ENCODE data around the gene UBAC1. TPM values are rescaled to one million over a fixed set of nuclear protein-coding genes. Genes with fewer than 3 reads are reported as not detected.

The UBAC1 gene
- polyA plus RNA-seq, 1 of the 3 experiments (the other 2 are of a cell fraction): 67.7 TPM

DNA sequence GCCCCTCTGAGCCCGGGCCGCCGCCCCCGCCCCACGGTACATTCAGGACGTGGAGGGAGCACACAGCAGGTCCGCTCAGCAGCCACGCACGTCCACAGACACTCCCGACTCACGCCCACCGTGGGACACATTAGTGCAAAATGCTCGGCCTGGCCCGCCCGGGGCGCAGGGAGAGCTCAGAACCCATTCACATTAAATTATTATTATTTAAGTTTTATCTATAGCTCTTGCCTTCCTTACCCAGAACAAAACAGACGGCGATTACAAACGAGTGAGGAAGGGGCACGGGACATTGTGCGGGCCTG lies 47.5 kb upstream of the UBAC1 start:
- Histone ChIP-seq H3K9ac (no peak overlapping the region), H3K79me2 (ENCODE audit: insufficient read depth) (peaks cover 12% of the 10 kb centered on the region; the same call in 1 of the 2 replicates), H3K27me3 (ENCODE audit: insufficient read depth) (no peaks in the 10 kb centered on the region), H3K9me2 (no peaks in the 10 kb centered on the region), H3K27ac (ENCODE audit: low read depth in 2 of 2, low read length in 1 of 2) (no peak overlapping the region), H4K20me1 (ENCODE audit: insufficient read depth) (peaks cover 12% of the 10 kb centered on the region), H3K36me3 (replicated peaks in 1 of 2; ENCODE audit: control insufficient read depth in 1 of 2, insufficient read depth in 2 of 2, low read length in 1 of 2) (peaks cover 0 to 11% of the 10 kb centered on the region in 2 experiments), H3K4me3 (ENCODE audit: low read depth in 2 of 2, low read length in 1 of 2) (no peak overlapping the region), H2AFZ (ENCODE audit: low read depth) (no peak overlapping the region), H3K4me1 (ENCODE audit: control insufficient read depth in 1 of 2, insufficient read depth in 2 of 2, low read depth in 1 of 2, low read length in 1 of 2) (peaks cover 9 to 24% of the 10 kb centered on the region in 2 experiments; a peak in 2 of 4 replicates), H3F3A (replicated peaks; ENCODE audit: insufficient read depth) (peaks cover 5% of the 10 kb centered on the region), H3K9me3 (no peaks in the 10 kb centered on the region), H3K4me2 (peak overlapping the region; percentile 43; the same call in 1 of the 2 replicates)
- no peak for DNase-seq
- WGBS (ENCODE audit: low lambda C conversion rate): 83% methylated on average over 21 of the region's 21 CpGs
- POLR2A ChIA-PET: no interaction called here
- TF ChIP-seq SIN3A (IDR thresholded peaks at IDR 0.05; ENCODE audit: borderline replicate concordance, low read depth, low read length) (no peak), MEF2A (IDR thresholded peaks at IDR 0.05; ENCODE audit: borderline replicate concordance, low read depth) (no peak), RXRA (IDR thresholded peaks at IDR 0.05; ENCODE audit: borderline replicate concordance, low read depth) (no peak), ELF1 (IDR thresholded peaks at IDR 0.05) (no peak), YY1 (IDR thresholded peaks at IDR 0.05; ENCODE audit: low read depth) (no peak), GABPA (IDR thresholded peaks at IDR 0.05; ENCODE audit: low read depth) (no peak), NFIC (IDR thresholded peaks at IDR 0.05; ENCODE audit: borderline replicate concordance) (no peak), FOXM1 (IDR thresholded peaks at IDR 0.05; ENCODE audit: low read depth) (no peak), JUND (IDR thresholded peaks at IDR 0.05) (no peak)
- TF ChIP-seq, protein P1, sequence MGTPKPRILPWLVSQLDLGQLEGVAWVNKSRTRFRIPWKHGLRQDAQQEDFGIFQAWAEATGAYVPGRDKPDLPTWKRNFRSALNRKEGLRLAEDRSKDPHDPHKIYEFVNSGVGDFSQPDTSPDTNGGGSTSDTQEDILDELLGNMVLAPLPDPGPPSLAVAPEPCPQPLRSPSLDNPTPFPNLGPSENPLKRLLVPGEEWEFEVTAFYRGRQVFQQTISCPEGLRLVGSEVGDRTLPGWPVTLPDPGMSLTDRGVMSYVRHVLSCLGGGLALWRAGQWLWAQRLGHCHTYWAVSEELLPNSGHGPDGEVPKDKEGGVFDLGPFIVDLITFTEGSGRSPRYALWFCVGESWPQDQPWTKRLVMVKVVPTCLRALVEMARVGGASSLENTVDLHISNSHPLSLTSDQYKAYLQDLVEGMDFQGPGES (IDR thresholded peaks at IDR 0.05; ENCODE audit: low read depth, low read length): no peak
- TF ChIP-seq, protein P2, sequence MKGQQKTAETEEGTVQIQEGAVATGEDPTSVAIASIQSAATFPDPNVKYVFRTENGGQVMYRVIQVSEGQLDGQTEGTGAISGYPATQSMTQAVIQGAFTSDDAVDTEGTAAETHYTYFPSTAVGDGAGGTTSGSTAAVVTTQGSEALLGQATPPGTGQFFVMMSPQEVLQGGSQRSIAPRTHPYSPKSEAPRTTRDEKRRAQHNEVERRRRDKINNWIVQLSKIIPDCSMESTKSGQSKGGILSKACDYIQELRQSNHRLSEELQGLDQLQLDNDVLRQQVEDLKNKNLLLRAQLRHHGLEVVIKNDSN (IDR thresholded peaks at IDR 0.05; ENCODE audit: borderline replicate concordance, low read depth): no peak
- CTCF ChIA-PET: interaction anchor here (0.9 kb wide), 1 partner anchor 11 kb away, joined by 3 read pairs; no protein-coding TSS in a partner anchor

GRCh38 chr9:136007934-136008692 lies 46.9 kb upstream of the UBAC1 start:
- H3K9me3 ChIP-seq: no peaks in the 10 kb centered on the region
- H3K4me3 ChIP-seq (ENCODE audit: low read depth in 2 of 2, low read length in 1 of 2): no peak overlapping the region
- no peak for TF ChIP-seq POLR2AphosphoS5 (IDR thresholded peaks at IDR 0.05; ENCODE audit: low read depth, low read length)
- peak; percentile 47 for TF ChIP-seq FOSL2 (IDR thresholded peaks at IDR 0.05; ENCODE audit: borderline replicate concordance, low read depth)
- 78% methylated on average over 23 of the region's 24 CpGs for WGBS (ENCODE audit: low lambda C conversion rate)
- peaks cover 9 to 28% of the 10 kb centered on the region in 2 experiments; a peak in 2 of 4 replicates for H3K4me1 ChIP-seq (ENCODE audit: control insufficient read depth in 1 of 2, insufficient read depth in 2 of 2, low read depth in 1 of 2, low read length in 1 of 2)
- no peak overlapping the region for H3K27ac ChIP-seq (ENCODE audit: low read depth in 2 of 2, low read length in 1 of 2)
- H3K9ac ChIP-seq: no peak overlapping the region
- H3F3A ChIP-seq (replicated peaks; ENCODE audit: insufficient read depth): peaks cover 5% of the 10 kb centered on the region
- peaks cover 12% of the 10 kb centered on the region; the same call in 1 of the 2 replicates for H3K79me2 ChIP-seq (ENCODE audit: insufficient read depth)
- CTCF ChIA-PET: interaction anchor here (0.9 to 1.3 kb wide), 3 partner anchors 8 to 114 kb away, joined by 3 read pairs; no protein-coding TSS in a partner anchor
- H3K27me3 ChIP-seq (ENCODE audit: insufficient read depth): no peaks in the 10 kb centered on the region
- no peak overlapping the region for H2AFZ ChIP-seq (ENCODE audit: low read depth)
- POLR2A ChIA-PET: no interaction called here
- H3K4me2 ChIP-seq: peak overlapping the region; percentile 43; the same call in 1 of the 2 replicates
- peaks cover 0 to 11% of the 10 kb centered on the region in 2 experiments for H3K36me3 ChIP-seq (replicated peaks in 1 of 2; ENCODE audit: control insufficient read depth in 1 of 2, insufficient read depth in 2 of 2, low read length in 1 of 2)
- no peaks in the 10 kb centered on the region for H3K9me2 ChIP-seq
- no peak for DNase-seq
- H4K20me1 ChIP-seq (ENCODE audit: insufficient read depth): peaks cover 12% of the 10 kb centered on the region

Measured in SK-N-SH (cell line).